HG03039 (cell line): Measurements from ENCODE around the gene C10orf143.

Experiments
- ATAC-seq: cut with Tn5 transposase; IDR thresholded peaks from one replicate; pipeline ENCODE4 v1.9.1; 2021; ENCODE audit warnings: mild to moderate bottlenecking, moderate library complexity; ENCODE audit not compliant: unreplicated experiment

C10orf143 gene

GRCh38 chr10:130061760-130062159, 48.9 kb downstream of the C10orf143 start:
- no peak for ATAC-seq

- ATAC-seq, result no peak
These were observed 56.6 kb downstream of the C10orf143 start for GRCh38 chr10:130054021-130054420.

DNA sequence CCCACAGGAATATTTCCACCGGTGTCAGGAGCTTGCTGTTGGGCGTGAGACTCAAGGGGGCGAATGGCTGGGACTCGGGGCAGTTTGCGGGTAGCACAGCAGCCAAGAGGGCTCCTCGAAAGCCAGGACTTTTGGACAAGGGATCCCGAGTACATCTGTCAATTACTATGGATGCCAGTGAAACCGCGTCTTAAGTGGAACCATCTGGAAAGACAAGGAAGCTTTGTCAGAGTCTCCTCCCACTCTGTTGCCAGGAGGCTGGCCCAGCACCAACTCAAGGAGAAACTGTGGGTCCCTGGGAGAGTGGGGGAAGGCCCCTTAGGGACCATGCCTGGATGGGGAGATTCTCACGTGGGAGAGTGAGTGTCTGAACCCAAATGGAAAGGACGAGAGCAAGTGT, 57.1 kb downstream of the C10orf143 start:
- ATAC-seq, result no peak

DNA sequence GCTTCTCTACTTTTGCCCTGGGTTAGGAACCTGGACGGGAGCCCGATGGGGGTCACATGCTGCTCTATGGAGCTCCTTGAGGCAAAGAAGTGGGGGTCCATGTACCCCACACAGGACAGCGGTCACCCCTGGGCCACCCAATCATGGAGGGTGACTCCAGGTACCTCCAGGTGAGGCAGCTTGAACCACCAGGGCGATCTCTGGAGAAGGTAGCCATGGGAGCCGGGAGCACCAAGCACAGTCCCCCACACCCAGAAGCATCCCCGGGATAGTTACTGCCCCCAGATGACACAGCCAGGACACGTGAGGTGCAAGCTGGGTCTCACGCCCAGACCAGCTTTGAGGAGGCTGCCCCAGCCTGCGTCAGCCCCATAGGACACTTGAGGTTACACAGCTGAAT, 58.4 kb downstream of the C10orf143 start:
- ATAC-seq, result no peak

- no peak for ATAC-seq
These were observed 59.9 kb downstream of the C10orf143 start for GRCh38 chr10:130050721-130051120.

DNA sequence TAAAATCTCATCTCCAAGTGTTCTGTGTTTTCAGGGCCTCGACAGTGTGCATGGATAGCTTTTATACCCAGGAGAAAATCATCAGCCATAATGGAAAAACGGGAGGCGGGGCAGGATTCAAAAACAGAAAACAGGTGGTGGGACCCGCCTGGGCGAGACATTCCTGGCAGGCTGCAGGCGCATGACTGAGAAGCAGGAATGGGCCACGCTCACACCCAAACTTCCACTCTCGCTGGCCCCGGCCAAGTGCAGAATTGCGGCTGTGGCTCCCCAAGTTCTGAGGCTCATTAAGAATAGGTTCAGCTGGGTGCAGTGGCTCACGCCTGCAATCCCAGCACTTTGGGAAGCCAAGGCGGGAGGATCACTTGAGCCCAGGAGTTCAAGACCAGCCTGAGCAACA, 60.6 kb downstream of the C10orf143 start:
- no peak for ATAC-seq

GRCh38 chr10:130049244-130049643, 61.4 kb downstream of the C10orf143 start:
- no peak for ATAC-seq

DNA sequence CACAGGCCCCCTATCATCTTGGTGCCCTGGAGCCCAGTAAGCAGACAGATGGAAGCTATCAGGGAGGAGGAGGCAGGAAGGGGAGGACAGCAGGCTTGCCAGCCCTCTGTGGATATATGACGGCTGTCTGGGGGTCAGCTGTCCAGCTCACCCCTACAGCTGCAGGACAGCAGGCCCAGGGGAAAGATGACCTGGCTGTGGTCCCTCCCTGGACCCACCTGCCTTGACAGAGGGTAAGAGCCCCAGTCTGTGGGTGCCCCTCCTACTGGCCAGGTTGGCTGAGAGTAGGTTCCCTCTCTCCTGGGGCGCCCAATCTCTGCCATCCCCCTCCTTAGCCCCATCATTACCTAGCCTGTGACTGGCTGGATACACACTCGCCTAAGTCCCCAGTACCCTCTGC, 62.5 kb downstream of the C10orf143 start:
- ATAC-seq, result no peak

DNA sequence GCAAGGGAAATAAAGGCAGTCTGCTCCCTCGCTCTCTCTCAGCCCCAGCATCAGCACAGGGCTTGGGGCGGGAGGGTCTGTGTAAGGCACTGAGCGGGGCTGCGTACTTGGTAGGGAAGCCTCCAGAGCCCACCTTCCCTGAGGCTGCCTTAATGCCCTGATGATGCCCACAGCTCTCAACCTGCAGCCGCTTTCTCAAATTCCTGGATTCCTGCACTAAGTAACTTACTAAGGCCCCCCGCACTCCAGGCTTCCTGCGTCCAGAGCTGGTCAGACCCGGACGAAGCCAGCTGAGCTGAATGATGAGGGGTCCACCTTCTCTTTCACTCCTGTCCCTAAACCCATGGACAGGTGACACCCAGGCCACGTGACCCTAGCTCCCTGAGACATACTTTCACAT, 63.3 kb downstream of the C10orf143 start:
- no peak for ATAC-seq

GRCh38 chr10:130046591-130046990, 64.0 kb downstream of the C10orf143 start:
- no peak for ATAC-seq

- no peak for ATAC-seq
These were observed 64.8 kb downstream of the C10orf143 start for GRCh38 chr10:130045801-130046321.

DNA sequence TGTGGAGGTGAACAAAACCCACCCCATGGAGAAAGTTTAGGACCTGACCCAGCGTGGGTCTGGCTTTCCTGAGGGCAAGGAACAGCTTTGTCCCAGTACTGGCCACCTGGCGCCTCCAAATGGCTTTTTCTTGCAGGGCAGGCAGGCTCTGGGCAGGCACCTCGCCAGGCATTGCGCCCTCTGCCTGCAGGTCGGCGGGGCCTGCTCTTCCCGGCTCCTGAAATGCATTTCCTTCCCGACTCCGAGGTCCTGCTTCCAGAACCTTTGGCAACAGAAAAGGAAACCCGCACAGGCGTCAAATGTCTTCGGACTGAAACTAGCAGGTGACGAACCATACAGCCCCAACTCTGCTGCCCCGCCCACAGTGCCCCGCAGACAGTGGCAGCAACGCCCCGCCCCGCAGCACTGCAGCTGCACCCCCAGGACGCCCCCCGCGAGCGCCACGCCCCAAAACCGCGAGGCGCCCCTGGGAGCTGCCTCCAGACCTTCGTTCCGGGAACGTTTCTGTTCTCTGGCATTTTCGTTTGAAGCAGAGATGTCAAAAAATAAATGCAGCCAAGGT, 65.5 kb downstream of the C10orf143 start:
- no peak for ATAC-seq

DNA sequence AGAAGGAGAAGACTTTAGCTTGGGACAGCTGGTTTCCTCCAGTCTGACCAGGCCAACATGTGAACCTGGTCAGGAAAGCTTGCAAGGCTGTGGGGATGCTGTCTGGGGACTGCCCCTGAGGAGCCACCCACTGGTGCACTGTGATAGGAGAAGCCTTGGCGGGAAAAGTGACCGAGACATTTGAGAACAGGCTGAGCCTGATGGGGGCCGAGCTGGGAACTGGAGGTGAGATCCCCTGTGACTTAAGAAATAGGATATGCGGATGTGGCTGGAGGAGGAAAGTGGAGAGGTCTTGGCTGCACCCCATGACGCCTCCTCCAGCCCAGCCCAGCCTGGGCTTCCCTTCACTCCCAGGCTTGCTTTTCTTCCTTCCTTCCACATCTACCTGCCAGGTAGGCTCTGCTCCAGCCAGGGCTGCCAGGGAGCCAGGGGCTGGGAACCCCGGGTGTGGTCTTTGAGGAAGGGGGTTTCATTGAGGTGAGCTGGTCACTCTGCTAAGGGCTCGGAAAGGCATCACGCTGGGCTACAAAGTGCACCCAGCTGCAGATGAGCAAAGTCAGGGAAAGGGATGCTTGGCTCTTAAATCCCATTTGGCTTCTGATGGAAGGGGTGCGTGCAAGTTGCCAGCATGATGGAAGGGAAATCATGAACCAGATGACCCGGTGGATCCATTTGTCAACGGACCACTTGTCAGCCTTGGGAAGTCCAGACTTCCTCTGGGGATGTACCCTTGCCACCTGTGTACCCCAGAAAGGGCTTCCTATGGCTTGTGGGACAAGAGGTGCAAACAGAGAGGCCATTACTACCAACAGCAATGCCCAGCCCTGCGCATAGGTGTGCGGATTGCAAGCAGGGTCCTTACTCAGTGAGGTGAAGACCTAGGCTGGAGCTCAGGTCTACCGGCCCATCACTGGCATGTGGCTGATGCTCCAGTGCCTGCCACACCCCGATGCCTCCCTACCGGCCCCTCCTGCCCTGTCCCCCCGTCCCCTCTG, 66.3 kb downstream of the C10orf143 start:
- ATAC-seq, result no peak

DNA sequence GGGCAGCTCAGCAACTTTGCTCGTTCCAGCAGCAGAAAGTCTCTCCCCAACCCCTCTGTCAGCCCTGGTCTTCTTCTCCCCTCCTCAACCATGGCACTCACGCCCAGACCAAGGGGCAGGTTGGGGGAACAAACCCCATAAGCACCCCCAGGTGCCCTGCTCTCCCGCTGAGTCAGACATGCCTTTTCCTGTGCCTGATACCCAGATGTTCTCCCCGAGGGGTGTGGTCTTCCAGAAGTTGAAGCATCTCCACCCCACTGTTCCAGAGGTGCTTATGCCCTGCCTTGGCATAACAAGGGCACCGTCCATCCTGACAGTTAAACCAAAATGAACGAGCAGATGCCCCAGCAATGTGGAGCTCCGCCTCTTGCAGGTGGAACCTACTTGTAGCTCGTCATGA, 67.1 kb downstream of the C10orf143 start:
- ATAC-seq, result no peak

- ATAC-seq, result no peak
These were observed 68.2 kb downstream of the C10orf143 start for GRCh38 chr10:130042381-130042780.

GRCh38 chr10:130041451-130042371, 68.9 kb downstream of the C10orf143 start:
- no peak for ATAC-seq

DNA sequence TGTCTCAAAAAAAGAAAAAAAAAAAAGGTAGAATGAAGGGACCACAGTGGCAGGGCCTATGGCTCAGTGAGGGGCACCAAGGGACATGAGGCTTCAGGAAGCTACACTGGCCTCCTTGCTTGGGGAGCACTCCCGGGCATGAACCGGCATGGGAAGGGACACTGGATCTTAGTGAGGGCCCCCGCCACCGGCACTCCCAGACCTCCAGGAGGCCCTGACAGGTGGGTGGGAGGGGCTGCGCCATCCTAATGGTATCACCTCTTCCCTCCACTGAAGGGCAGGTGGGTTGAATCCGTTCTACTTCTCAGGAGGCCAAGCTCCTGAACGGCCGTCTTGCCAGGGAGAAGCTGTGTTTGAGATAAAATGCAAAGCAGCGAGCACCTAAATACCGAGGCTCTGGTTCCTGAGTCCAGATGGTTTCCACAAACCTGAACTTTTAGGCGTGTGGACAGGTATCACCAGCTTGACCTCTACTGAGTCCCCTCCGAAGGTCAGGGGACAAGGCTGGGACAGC, 69.8 kb downstream of the C10orf143 start:
- ATAC-seq, result no peak

- ATAC-seq, result no peak
These were observed 70.3 kb downstream of the C10orf143 start for GRCh38 chr10:130040351-130040750.

DNA sequence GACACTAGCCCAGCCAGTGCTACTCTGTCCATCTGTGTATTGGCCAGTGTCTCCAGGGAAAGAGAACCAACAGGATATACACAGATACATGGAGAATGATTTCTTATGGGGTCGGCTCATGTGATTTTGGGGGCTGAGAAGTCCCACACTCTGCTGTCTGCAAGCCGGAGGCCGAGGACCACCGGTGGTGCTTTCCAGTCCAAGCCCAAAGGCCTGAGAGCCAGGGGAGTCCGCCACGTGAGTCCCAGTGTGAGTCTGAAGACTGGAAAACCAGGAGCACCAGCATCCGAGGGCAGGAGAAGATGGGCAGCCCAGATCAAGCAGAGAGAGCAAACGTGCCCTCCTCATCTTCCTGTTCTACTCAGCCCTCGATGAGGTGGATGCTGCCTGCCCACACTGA, 71.5 kb downstream of the C10orf143 start:
- ATAC-seq, result no peak

- no peak for ATAC-seq
These were observed 72.0 kb downstream of the C10orf143 start for GRCh38 chr10:130038611-130039109.
